Upper lobe of right lung (tissue), 1 donor: Measurements from ENCODE around the gene YIPF3. TPM values are rescaled to one million over a fixed set of nuclear protein-coding genes. Genes with fewer than 3 reads are reported as not detected.
"Not testable (repeated sequence)": the region's sequence is repeated elsewhere in the genome, so short reads cannot be mapped to it uniquely, and the experiment has no call there.

Experiments used
- ATAC-seq: fragments of 200-7000 bp; cut with Tn5 transposase; one replicate; pipeline ENCODE4 v1.9.1; 2020; ENCODE audit warnings: mild to moderate bottlenecking, moderate library complexity
- DNase-seq: peaks from one replicate; pipeline ENCODE4 v3.0.0-alpha.2; 2020
- H3K27ac ChIP-seq: fragments of 200-600 bp; one replicate; pipeline ENCODE4 v1.8.0; 2022
- H3K27me3 ChIP-seq: fragments of 200-600 bp; one replicate; pipeline ENCODE4 v1.8.0; 2022; ENCODE audit warnings: mild to moderate bottlenecking
- H3K36me3 ChIP-seq: fragments of 200-600 bp; one replicate; pipeline ENCODE4 v1.8.0; 2022
- H3K4me1 ChIP-seq: fragments of 200-600 bp; one replicate; pipeline ENCODE4 v1.8.0; 2022
- H3K4me3 ChIP-seq: fragments of 200-600 bp; one replicate; pipeline ENCODE4 v1.8.0; 2022; ENCODE audit warnings: mild to moderate bottlenecking
- H3K9me3 ChIP-seq: fragments of 200-600 bp; one replicate; pipeline ENCODE4 v1.8.0; 2022
- intact Hi-C: fragments of 100-400 bp; cut with DNase I; formaldehyde crosslinking; loops from one replicate; pipeline ENCODE4 v1.11.0; 2022
- long read RNA-seq: library from polyadenylated mRNA; unstranded; transcript quantifications from one replicate; pipeline ENCODE4 v2.0.0, GENCODE V29; 2021
- total RNA-seq: library from RNA; stranded (reverse); fragmentation: NEBNext Ultra II Directional; extraction: Animal tissue kit (Norgen Biotek cat#: 25700); gene quantifications from one replicate; pipeline ENCODE4 v1.2.1, GENCODE V29; 2021
- TF ChIP-seq, protein P1 (sequence below): fragments of 200-600 bp; IDR thresholded peaks from one replicate; pipeline ENCODE4 v1.8.0; 2022; ENCODE audit warnings: antibody characterized with exemption
- donor health status: DM: no; HTN: yes; CAD: no; lungs with severe emphysema.

YIPF3 gene
- 100 TPM for total RNA-seq
- long read RNA-seq, transcript YIPF3-202 (9 exons, 1,576 nt): major isoform, 158 of 186 reads
- long read RNA-seq, partial matches to known transcripts: 11 of 186 reads
- long read RNA-seq, other reads (novel, unspliced or antisense): 16 of 186 reads

- intact Hi-C loops: no loop called here
- peak; percentile 97 for DNase-seq
- peak within 1 kb of the TSS; percentile 99 for H3K4me3 ChIP-seq
- H3K4me1 ChIP-seq: peaks cover 37% of the 10 kb centered on the region
- peaks cover 65% of the 10 kb centered on the region for H3K36me3 ChIP-seq
- peak within 1 kb of the TSS; percentile 85 for H3K27ac ChIP-seq
- H3K9me3 ChIP-seq: no peaks in the 10 kb centered on the region
- no peaks in the 10 kb centered on the region for H3K27me3 ChIP-seq
- peak; percentile 96 for ATAC-seq
- TF ChIP-seq, protein P1, sequence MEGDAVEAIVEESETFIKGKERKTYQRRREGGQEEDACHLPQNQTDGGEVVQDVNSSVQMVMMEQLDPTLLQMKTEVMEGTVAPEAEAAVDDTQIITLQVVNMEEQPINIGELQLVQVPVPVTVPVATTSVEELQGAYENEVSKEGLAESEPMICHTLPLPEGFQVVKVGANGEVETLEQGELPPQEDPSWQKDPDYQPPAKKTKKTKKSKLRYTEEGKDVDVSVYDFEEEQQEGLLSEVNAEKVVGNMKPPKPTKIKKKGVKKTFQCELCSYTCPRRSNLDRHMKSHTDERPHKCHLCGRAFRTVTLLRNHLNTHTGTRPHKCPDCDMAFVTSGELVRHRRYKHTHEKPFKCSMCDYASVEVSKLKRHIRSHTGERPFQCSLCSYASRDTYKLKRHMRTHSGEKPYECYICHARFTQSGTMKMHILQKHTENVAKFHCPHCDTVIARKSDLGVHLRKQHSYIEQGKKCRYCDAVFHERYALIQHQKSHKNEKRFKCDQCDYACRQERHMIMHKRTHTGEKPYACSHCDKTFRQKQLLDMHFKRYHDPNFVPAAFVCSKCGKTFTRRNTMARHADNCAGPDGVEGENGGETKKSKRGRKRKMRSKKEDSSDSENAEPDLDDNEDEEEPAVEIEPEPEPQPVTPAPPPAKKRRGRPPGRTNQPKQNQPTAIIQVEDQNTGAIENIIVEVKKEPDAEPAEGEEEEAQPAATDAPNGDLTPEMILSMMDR: no peak
These were observed at the start of gene YIPF3, which contains the start of gene POLR1C for GRCh38 chr6:43516697-43517504. YIPF3 (minus strand) TSS chr6:43516926; CDS start chr6:43516807, 119 bp downstream. POLR1C (plus strand) TSS chr6:43517089; CDS start chr6:43517110, 21 bp downstream.

GRCh38 chr6:43559328-43559727, 42.6 kb upstream of the YIPF3 start:
- no peak for DNase-seq
- intact Hi-C loops: no loop called here
- Histone ChIP-seq H3K36me3 (peaks cover 97% of the 10 kb centered on the region), H3K27me3 (no peaks in the 10 kb centered on the region), H3K4me1 (no peaks in the 10 kb centered on the region), H3K4me3 (no peak overlapping the region), H3K27ac (no peak overlapping the region), H3K9me3 (no peaks in the 10 kb centered on the region)
- TF ChIP-seq, protein P1: no peak
- no peak for ATAC-seq

GRCh38 chr6:43557620-43558019, 40.9 kb upstream of the YIPF3 start:
- H3K27me3 ChIP-seq, H3K9me3 ChIP-seq, DNase-seq, intact Hi-C loops, H3K27ac ChIP-seq, H3K4me3 ChIP-seq, ATAC-seq, H3K4me1 ChIP-seq: not testable (repeated sequence)
- H3K36me3 ChIP-seq: peaks cover 96% of the 10 kb centered on the region

DNA sequence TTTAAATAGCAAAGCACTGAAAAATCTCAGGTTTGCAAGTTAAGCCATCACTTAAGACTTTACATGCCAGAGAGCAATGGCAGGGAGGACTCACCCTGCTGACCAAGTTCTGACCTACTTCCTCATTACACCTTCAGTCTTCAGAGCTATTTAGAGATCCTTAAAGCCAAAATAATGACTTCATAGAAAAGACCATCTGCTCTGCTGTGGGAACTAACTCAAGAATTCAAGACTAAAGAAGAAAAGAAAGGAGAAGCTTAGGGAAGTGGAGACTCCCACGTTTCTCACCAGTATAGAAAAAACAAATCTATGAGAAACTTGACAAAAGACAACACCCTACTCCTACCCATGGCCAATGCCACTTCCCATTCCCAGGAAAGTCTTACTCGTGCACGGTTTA, 30.5 kb upstream of the YIPF3 start:
- Histone ChIP-seq H3K4me1 (no peaks in the 10 kb centered on the region), H3K36me3 (peaks cover 92% of the 10 kb centered on the region), H3K27ac (no peak overlapping the region), H3K27me3 (no peaks in the 10 kb centered on the region), H3K9me3 (no peaks in the 10 kb centered on the region), H3K4me3 (no peak overlapping the region)
- TF ChIP-seq, protein P1: no peak
- intact Hi-C loops: no loop called here
- DNase-seq (no peak), ATAC-seq (no peak)

- H3K27me3 ChIP-seq: no peaks in the 10 kb centered on the region
- TF ChIP-seq, protein P1: no peak
- intact Hi-C loops: no loop called here
These were observed 27.7 kb upstream of the YIPF3 start for GRCh38 chr6:43544461-43544860.

GRCh38 chr6:43541774-43542471, 25.2 kb upstream of the YIPF3 start:
- intact Hi-C loops: no loop called here
- no peaks in the 10 kb centered on the region for H3K9me3 ChIP-seq
- ATAC-seq (no peak), DNase-seq (no peak)
- TF ChIP-seq, protein P1: no peak
- no peaks in the 10 kb centered on the region for H3K4me1 ChIP-seq
- no peak overlapping the region for H3K4me3 ChIP-seq
- H3K27ac ChIP-seq: no peak overlapping the region
- peaks cover 70% of the 10 kb centered on the region for H3K36me3 ChIP-seq
- no peaks in the 10 kb centered on the region for H3K27me3 ChIP-seq

More at GRCh38 chr6:43544461-43544860, 27.7 kb upstream of the YIPF3 start:
- H3K4me3 ChIP-seq: no peak overlapping the region
- no peak for ATAC-seq
- H3K4me1 ChIP-seq: no peaks in the 10 kb centered on the region
- no peak overlapping the region for H3K27ac ChIP-seq
- no peak for DNase-seq
- no peaks in the 10 kb centered on the region for H3K9me3 ChIP-seq
- H3K36me3 ChIP-seq: peaks cover 85% of the 10 kb centered on the region
